Natural killer cell (primary cell): Measurements from ENCODE around the gene DCDC2. TPM values are rescaled to one million over a fixed set of nuclear protein-coding genes. Genes with fewer than 3 reads are reported as not detected.
"Not testable (repeated sequence)": the region's sequence is repeated elsewhere in the genome, so short reads cannot be mapped to it uniquely, and the experiment has no call there.

Experiments used
- ATAC-seq, 3 donors: fragments of 150-1000 bp in 2 of 3; fragments of 200-7000 bp in 1 of 3; cut with Tn5 transposase; 1 replicate in 1 of 3; 2 replicates in 2 of 3; pipeline ENCODE4 v1.10.0; 2021; ENCODE audit warnings: mild to moderate bottlenecking in 2 of 3, moderate library complexity in 2 of 3
- DNase-seq, 2 donors: peaks; one replicate each; pipeline versions ENCODE4 v3.0.0 to v3.0.0-alpha.2; 2013 to 2021; ENCODE audit warnings: mixed read lengths in 1 of 2
- H3K27ac ChIP-seq: one replicate; pipeline ENCODE4 v1.5.1; 2013; ENCODE audit warnings: mild to moderate bottlenecking, low read length
- H3K27me3 ChIP-seq: one replicate; pipeline ENCODE4 v1.6.1; 2013; ENCODE audit warnings: low read length; ENCODE audit not compliant: control insufficient read depth, insufficient read depth
- H3K36me3 ChIP-seq: one replicate; pipeline ENCODE4 v1.6.1; 2013; ENCODE audit warnings: low read length; ENCODE audit not compliant: control insufficient read depth, insufficient read depth
- H3K4me1 ChIP-seq: one replicate; pipeline ENCODE4 v1.6.1; 2013; ENCODE audit warnings: low read length; ENCODE audit not compliant: control insufficient read depth, insufficient read depth
- H3K4me3 ChIP-seq: one replicate; pipeline ENCODE4 v1.5.1; 2013; ENCODE audit warnings: low read length
- H3K9me3 ChIP-seq: one replicate; pipeline ENCODE4 v1.6.1; 2013; ENCODE audit warnings: low read length; ENCODE audit not compliant: control insufficient read depth, insufficient read depth
- H3K27ac Mint-ChIP-seq, 2 donors: one replicate each; pipeline ENCODE4 v1.8.0; 2022; ENCODE audit warnings: mild to moderate bottlenecking in 2 of 2, mixed read lengths in 2 of 2, moderate library complexity in 1 of 2
- H3K27me3 Mint-ChIP-seq, 2 donors: one replicate each; pipeline ENCODE4 v1.8.0; 2022; ENCODE audit warnings: low read depth in 2 of 2, mixed read lengths in 2 of 2
- H3K36me3 Mint-ChIP-seq: one replicate; pipeline ENCODE4 v1.8.0; 2022; ENCODE audit warnings: mixed read lengths
- H3K4me1 Mint-ChIP-seq, 2 donors: one replicate each; pipeline ENCODE4 v1.8.0; 2022; ENCODE audit warnings: mixed read lengths in 2 of 2
- H3K4me3 Mint-ChIP-seq: one replicate; pipeline ENCODE4 v1.8.0; 2022; ENCODE audit warnings: mild to moderate bottlenecking, moderate library complexity, mixed read lengths
- H3K9me3 Mint-ChIP-seq, 2 donors: one replicate each; pipeline ENCODE4 v1.8.0; 2022; ENCODE audit warnings: mixed read lengths in 2 of 2
- WGBS: methylation state at CpG from one replicate; pipeline ENCODE4 v1.1.7; 2013; ENCODE audit warnings: missing lambda C conversion rate; ENCODE audit not compliant: insufficient coverage; 5-methylcytosine and 5-hydroxymethylcytosine counted together
- intact Hi-C: fragments of 100-400 bp; cut with micrococcal nuclease; formaldehyde crosslinking; loops from one replicate; pipeline ENCODE4 v1.14.2; 2022
- total RNA-seq, 4 donors: library from RNA; stranded (reverse); fragments of 120-200 nt in 1 of 4; gene quantifications; one replicate each; pipeline versions ENCODE4 v1.2.3 to v1.2.4, GENCODE V29; 2013 to 2022
- TF ChIP-seq, protein P1 (sequence below): fragments of 200-600 bp; IDR thresholded peaks from one replicate; pipeline ENCODE4 v1.8.0; 2022; ENCODE audit warnings: antibody characterized with exemption

Gene DCDC2
- total RNA-seq, 3 donors from 2014 or later (not counting 1 experiment from before 2014, with no cell fraction given) = not detected

- 89% methylated on average over 6 of the region's 6 CpGs for WGBS
- TF ChIP-seq, protein P1, sequence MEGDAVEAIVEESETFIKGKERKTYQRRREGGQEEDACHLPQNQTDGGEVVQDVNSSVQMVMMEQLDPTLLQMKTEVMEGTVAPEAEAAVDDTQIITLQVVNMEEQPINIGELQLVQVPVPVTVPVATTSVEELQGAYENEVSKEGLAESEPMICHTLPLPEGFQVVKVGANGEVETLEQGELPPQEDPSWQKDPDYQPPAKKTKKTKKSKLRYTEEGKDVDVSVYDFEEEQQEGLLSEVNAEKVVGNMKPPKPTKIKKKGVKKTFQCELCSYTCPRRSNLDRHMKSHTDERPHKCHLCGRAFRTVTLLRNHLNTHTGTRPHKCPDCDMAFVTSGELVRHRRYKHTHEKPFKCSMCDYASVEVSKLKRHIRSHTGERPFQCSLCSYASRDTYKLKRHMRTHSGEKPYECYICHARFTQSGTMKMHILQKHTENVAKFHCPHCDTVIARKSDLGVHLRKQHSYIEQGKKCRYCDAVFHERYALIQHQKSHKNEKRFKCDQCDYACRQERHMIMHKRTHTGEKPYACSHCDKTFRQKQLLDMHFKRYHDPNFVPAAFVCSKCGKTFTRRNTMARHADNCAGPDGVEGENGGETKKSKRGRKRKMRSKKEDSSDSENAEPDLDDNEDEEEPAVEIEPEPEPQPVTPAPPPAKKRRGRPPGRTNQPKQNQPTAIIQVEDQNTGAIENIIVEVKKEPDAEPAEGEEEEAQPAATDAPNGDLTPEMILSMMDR = no peak
- Mint-ChIP-seq H3K27me3 (peaks cover 9 to 15% of the 10 kb centered on the region in 2 donors), H3K9me3 (no peaks in the 10 kb centered on the region), H3K27ac (no peak overlapping the region), H3K4me1 (no peaks in the 10 kb centered on the region), H3K4me3 (no peak overlapping the region), H3K36me3 (no peaks in the 10 kb centered on the region)
- H3K4me3 ChIP-seq = no peak overlapping the region
- H3K36me3 ChIP-seq = no peaks in the 10 kb centered on the region
- DNase-seq (no peak), ATAC-seq (no peak)
- H3K27me3 ChIP-seq = no peaks in the 10 kb centered on the region
- H3K27ac ChIP-seq = no peak overlapping the region
- intact Hi-C loops = no loop called here
- no peaks in the 10 kb centered on the region for H3K9me3 ChIP-seq
- H3K4me1 ChIP-seq = no peaks in the 10 kb centered on the region
Measured at GRCh38 chr6:24374612-24375011, 16.8 kb upstream of the DCDC2 start.

GRCh38 chr6:24365103-24365633, 7.3 kb upstream of the DCDC2 start:
- H3K27ac Mint-ChIP-seq, H3K27me3 ChIP-seq, intact Hi-C loops, H3K4me3 ChIP-seq, H3K4me1 ChIP-seq, H3K9me3 ChIP-seq, ATAC-seq, DNase-seq, H3K27ac ChIP-seq, H3K36me3 Mint-ChIP-seq, H3K4me1 Mint-ChIP-seq, H3K4me3 Mint-ChIP-seq, H3K9me3 Mint-ChIP-seq, H3K36me3 ChIP-seq: not testable (repeated sequence)
- WGBS = 89% methylated on average over 7 of the region's 8 CpGs
- peaks cover 27 to 45% of the 10 kb centered on the region in 2 donors for H3K27me3 Mint-ChIP-seq

DNA sequence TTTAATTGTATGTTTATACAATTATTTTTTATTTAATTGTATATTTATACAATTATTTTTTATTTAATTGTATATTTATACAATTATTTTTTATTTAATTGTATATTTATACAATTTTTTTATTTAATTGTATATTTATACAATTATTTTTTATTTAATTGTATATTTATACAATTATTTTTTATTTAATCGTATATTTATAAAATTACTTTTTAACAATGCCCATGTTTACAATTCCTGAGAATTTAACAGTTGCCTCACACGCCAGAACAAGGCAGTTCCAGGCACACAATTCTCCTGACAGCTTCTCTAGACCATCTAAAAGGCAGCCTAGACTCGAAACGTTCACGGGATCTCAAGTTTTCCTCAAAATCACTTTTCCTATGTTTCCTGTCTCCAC, 4.5 kb upstream of the DCDC2 start:
- H3K9me3 ChIP-seq, H3K27ac ChIP-seq, H3K4me3 Mint-ChIP-seq, ATAC-seq, H3K27me3 ChIP-seq, H3K9me3 Mint-ChIP-seq, H3K36me3 ChIP-seq, H3K36me3 Mint-ChIP-seq, DNase-seq, H3K27ac Mint-ChIP-seq, H3K4me3 ChIP-seq, intact Hi-C loops: not testable (repeated sequence)
- Mint-ChIP-seq H3K27me3 (peaks cover 23 to 44% of the 10 kb centered on the region in 2 donors), H3K4me1 (peaks cover 15 to 21% of the 10 kb centered on the region in 2 donors)
- 93% methylated on average over 5 of the region's 5 CpGs for WGBS
- peaks cover 18% of the 10 kb centered on the region for H3K4me1 ChIP-seq

GRCh38 chr6:24359640-24360454, 2.0 kb upstream of the DCDC2 start:
- Mint-ChIP-seq H3K4me3 (peak overlapping the region; percentile 75), H3K27ac (peak overlapping the region in 1 of 2 donors; percentile 63), H3K36me3 (no peaks in the 10 kb centered on the region), H3K9me3 (no peaks in the 10 kb centered on the region), H3K4me1 (peaks cover 15 to 21% of the 10 kb centered on the region in 2 donors), H3K27me3 (peaks cover 20 to 38% of the 10 kb centered on the region in 2 donors)
- intact Hi-C loops = no loop called here
- Histone ChIP-seq H3K27me3 (peaks cover 4% of the 10 kb centered on the region), H3K4me1 (peaks cover 19% of the 10 kb centered on the region), H3K36me3 (no peaks in the 10 kb centered on the region), H3K4me3 (peak overlapping the region; percentile 12), H3K9me3 (no peaks in the 10 kb centered on the region), H3K27ac (no peak overlapping the region)
- TF ChIP-seq, protein P1 = peak; percentile 72
- peak; percentile 44 to 81 for DNase-seq
- WGBS = 8% methylated on average over 55 of the region's 55 CpGs
- ATAC-seq = peak; percentile 81 to 86 (median 86)
